ENCODE measurements around the gene XRCC1. TPM values are rescaled to one million over a fixed set of nuclear protein-coding genes. Genes with fewer than 3 reads are reported as not detected.
"Not testable (repeated sequence)": the region's sequence is repeated elsewhere in the genome, so short reads cannot be mapped to it uniquely, and the experiment has no call there.

XRCC1 gene
- total RNA-seq, 1 experiment from 2014 or later, result 56.8 TPM

GRCh38 chr19:43591904-43592772 is 16.8 kb upstream of the XRCC1 start:
- Mint-ChIP-seq H3K27me3 (ENCODE audit: unreplicated experiment) (no peaks in the 10 kb centered on the region), H3K4me1 (ENCODE audit: low read depth, unreplicated experiment) (peaks cover 17% of the 10 kb centered on the region), H3K27ac (ENCODE audit: unreplicated experiment) (no peak overlapping the region), H3K4me3 (ENCODE audit: low read depth, unreplicated experiment) (no peak overlapping the region), H3K9me3 (ENCODE audit: low read depth, unreplicated experiment) (no peaks in the 10 kb centered on the region), H3K36me3 (ENCODE audit: insufficient read depth, unreplicated experiment) (peaks cover 61% of the 10 kb centered on the region)
- intact Hi-C loops (cut with micrococcal nuclease; ENCODE audit: unreplicated experiment), result no loop called here
- BruUV-seq (replicated peaks), result no TSS peak
- CTCF ChIA-PET, result no interaction called here
- TF ChIP-seq CTCF (IDR thresholded peaks at IDR 0.05; ENCODE audit: unreplicated experiment), result no peak
- no peak for DNase-seq

- Mint-ChIP-seq H3K27ac (ENCODE audit: unreplicated experiment) (no peak overlapping the region), H3K4me1 (ENCODE audit: low read depth, unreplicated experiment) (peaks cover 13% of the 10 kb centered on the region), H3K27me3 (ENCODE audit: unreplicated experiment) (no peaks in the 10 kb centered on the region), H3K9me3 (ENCODE audit: low read depth, unreplicated experiment) (no peaks in the 10 kb centered on the region), H3K36me3 (ENCODE audit: insufficient read depth, unreplicated experiment) (peaks cover 37% of the 10 kb centered on the region), H3K4me3 (ENCODE audit: low read depth, unreplicated experiment) (no peak overlapping the region)
- intact Hi-C loops (cut with micrococcal nuclease; ENCODE audit: unreplicated experiment), result no loop called here
- BruUV-seq (replicated peaks), result no TSS peak
- CTCF ChIA-PET, result interaction anchor here (0.6 kb wide), 1 partner anchor 31 kb away, joined by 4 read pairs; no protein-coding TSS in a partner anchor
- TF ChIP-seq CTCF (IDR thresholded peaks at IDR 0.05; ENCODE audit: unreplicated experiment), result no peak
- no peak for DNase-seq
Measured at GRCh38 chr19:43589678-43590077, 14.4 kb upstream of the XRCC1 start.

- CTCF ChIA-PET, result interaction anchor here (0.6 kb wide), 1 partner anchor 31 kb away, joined by 4 read pairs; no protein-coding TSS in a partner anchor
- TF ChIP-seq CTCF (IDR thresholded peaks at IDR 0.05; ENCODE audit: unreplicated experiment), result no peak
- BruUV-seq (replicated peaks), result no TSS peak
- no peak overlapping the region for H3K4me3 Mint-ChIP-seq (ENCODE audit: low read depth, unreplicated experiment)
- no peaks in the 10 kb centered on the region for H3K9me3 Mint-ChIP-seq (ENCODE audit: low read depth, unreplicated experiment)
- DNase-seq, result no peak
- H3K4me1 Mint-ChIP-seq (ENCODE audit: low read depth, unreplicated experiment), result peaks cover 17% of the 10 kb centered on the region
- no peak overlapping the region for H3K27ac Mint-ChIP-seq (ENCODE audit: unreplicated experiment)
- H3K27me3 Mint-ChIP-seq (ENCODE audit: unreplicated experiment), result no peaks in the 10 kb centered on the region
- intact Hi-C loops (cut with micrococcal nuclease; ENCODE audit: unreplicated experiment), result no loop called here
- H3K36me3 Mint-ChIP-seq (ENCODE audit: insufficient read depth, unreplicated experiment), result peaks cover 35% of the 10 kb centered on the region
Measured at GRCh38 chr19:43589277-43589676, 13.9 kb upstream of the XRCC1 start.

- CTCF ChIA-PET; H3K9me3 Mint-ChIP-seq (ENCODE audit: low read depth, unreplicated experiment); BruUV-seq (replicated peaks); intact Hi-C loops (cut with micrococcal nuclease; ENCODE audit: unreplicated experiment); DNase-seq; H3K27ac Mint-ChIP-seq (ENCODE audit: unreplicated experiment); H3K4me3 Mint-ChIP-seq (ENCODE audit: low read depth, unreplicated experiment); H3K27me3 Mint-ChIP-seq (ENCODE audit: unreplicated experiment): not testable (repeated sequence)
- peaks cover 21% of the 10 kb centered on the region for H3K36me3 Mint-ChIP-seq (ENCODE audit: insufficient read depth, unreplicated experiment)
- H3K4me1 Mint-ChIP-seq (ENCODE audit: low read depth, unreplicated experiment), result peaks cover 10% of the 10 kb centered on the region
Measured at GRCh38 chr19:43587029-43587428, 11.7 kb upstream of the XRCC1 start.

GRCh38 chr19:43586346-43586745 is 11.0 kb upstream of the XRCC1 start:
- Mint-ChIP-seq H3K27me3 (ENCODE audit: unreplicated experiment) (no peaks in the 10 kb centered on the region), H3K4me1 (ENCODE audit: low read depth, unreplicated experiment) (peaks cover 10% of the 10 kb centered on the region), H3K36me3 (ENCODE audit: insufficient read depth, unreplicated experiment) (peaks cover 17% of the 10 kb centered on the region), H3K9me3 (ENCODE audit: low read depth, unreplicated experiment) (no peaks in the 10 kb centered on the region), H3K4me3 (ENCODE audit: low read depth, unreplicated experiment) (no peak overlapping the region), H3K27ac (ENCODE audit: unreplicated experiment) (no peak overlapping the region)
- intact Hi-C loops (cut with micrococcal nuclease; ENCODE audit: unreplicated experiment), result no loop called here
- no peak for TF ChIP-seq CTCF (IDR thresholded peaks at IDR 0.05; ENCODE audit: unreplicated experiment)
- no peak for DNase-seq
- no TSS peak for BruUV-seq (replicated peaks)
- CTCF ChIA-PET, result no interaction called here
